DND-41 (cell line): ENCODE data around the gene DNAH1.

Experiments
- ATAC-seq: fragments of 200-7000 bp; cut with Tn5 transposase; 3 replicates; pipeline ENCODE4 v1.9.1; 2021; ENCODE audit warnings: low read depth; ENCODE audit not compliant: insufficient read depth
- DNase-seq: peaks from one replicate; pipeline ENCODE4 v3.0.0-alpha.2; 2020
- H2AFZ ChIP-seq: 2 replicates; pipeline ENCODE4 v1.6.0; 2012; ENCODE audit warnings: low read depth, low read length
- H3K27ac ChIP-seq: 2 replicates; pipeline ENCODE4 v1.5.1; 2012; ENCODE audit warnings: low read length, inconsistent platforms
- H3K27me3 ChIP-seq: fragments of 200-600 bp; sonication (generic); 2 replicates; pipeline ENCODE4 v1.6.0; 2012; ENCODE audit warnings: low read length, mild to moderate bottlenecking, inconsistent platforms; ENCODE audit not compliant: insufficient read depth, poor library complexity
- H3K36me3 ChIP-seq: 2 replicates; pipeline ENCODE4 v1.5.1; 2012; ENCODE audit warnings: low read length, inconsistent platforms; ENCODE audit not compliant: insufficient read depth
- H3K4me1 ChIP-seq: 2 replicates; pipeline ENCODE4 v1.5.1; 2012; ENCODE audit warnings: mild to moderate bottlenecking, low read length; ENCODE audit not compliant: insufficient read depth
- H3K4me2 ChIP-seq: 2 replicates; pipeline ENCODE4 v1.6.0; 2012; ENCODE audit warnings: mild to moderate bottlenecking, moderate library complexity, low read length, inconsistent platforms; ENCODE audit not compliant: insufficient read depth
- H3K4me3 ChIP-seq, 2 experiments: fragments of 200-600 bp in 1 of 2; shearing (Covaris generic) in 1 of 2; 2 replicates each; pipeline ENCODE4 v1.5.1; 2012 to 2016; ENCODE audit warnings: inconsistent platforms in 2 of 2, low read length in 2 of 2, mild to moderate bottlenecking in 2 of 2, low read depth in 1 of 2, moderate library complexity in 1 of 2
- H3K79me2 ChIP-seq: 2 replicates; pipeline ENCODE4 v1.6.0; 2012; ENCODE audit warnings: low read length, inconsistent platforms; ENCODE audit not compliant: insufficient read depth
- H3K9ac ChIP-seq: 2 replicates; pipeline ENCODE4 v1.6.0; 2012; ENCODE audit warnings: low read depth, mild to moderate bottlenecking, inconsistent platforms, low read length, moderate library complexity
- H3K9me3 ChIP-seq: 2 replicates; pipeline ENCODE4 v1.5.1; 2012; ENCODE audit warnings: low read length, moderate library complexity, mild to moderate bottlenecking, inconsistent platforms; ENCODE audit not compliant: insufficient read depth, severe bottlenecking
- H4K20me1 ChIP-seq: 2 replicates; pipeline ENCODE4 v1.6.0; 2012; ENCODE audit warnings: low read length; ENCODE audit not compliant: insufficient read depth
- CTCF ChIP-seq: IDR thresholded peaks from 2 replicates; pipeline ENCODE4 v1.5.1; 2012; ENCODE audit warnings: borderline replicate concordance, low read length, moderate library complexity, mild to moderate bottlenecking; ENCODE audit not compliant: poor library complexity, severe bottlenecking; ENCODE audit errors: extremely low read depth
- EZH2 ChIP-seq: IDR thresholded peaks from 3 replicates; pipeline ENCODE4 v1.6.1; 2012; ENCODE audit warnings: borderline replicate concordance, low read depth, mild to moderate bottlenecking, moderate library complexity, low read length, inconsistent platforms; ENCODE audit not compliant: severe bottlenecking

DNAH1 gene

GRCh38 chr3:52353291-52353855, 37.3 kb downstream of the DNAH1 start:
- Histone ChIP-seq H3K9me3 (no peaks in the 10 kb centered on the region), H3K27ac (no peak overlapping the region), H3K27me3 (no peaks in the 10 kb centered on the region), H3K36me3 (no peaks in the 10 kb centered on the region; the same call in none of the 2 replicates), H4K20me1 (no peaks in the 10 kb centered on the region; the same call in 1 of the 2 replicates), H3K9ac (no peak overlapping the region), H3K79me2 (no peaks in the 10 kb centered on the region), H3K4me3 (no peak overlapping the region), H2AFZ (no peak overlapping the region), H3K4me2 (no peak overlapping the region), H3K4me1 (no peaks in the 10 kb centered on the region)
- ATAC-seq (no peak), DNase-seq (no peak)
- TF ChIP-seq CTCF (no peak), EZH2 (no peak)

- no peaks in the 10 kb centered on the region; the same call in none of the 2 replicates for H3K36me3 ChIP-seq
- no peaks in the 10 kb centered on the region for H3K9me3 ChIP-seq
- H3K4me2 ChIP-seq, result no peak overlapping the region
- no peak overlapping the region for H3K9ac ChIP-seq
- no peak for DNase-seq
- H3K27me3 ChIP-seq, result no peaks in the 10 kb centered on the region
- H4K20me1 ChIP-seq, result no peaks in the 10 kb centered on the region
- no peak for ATAC-seq
- no peak overlapping the region for H2AFZ ChIP-seq
- no peak overlapping the region for H3K4me3 ChIP-seq
- TF ChIP-seq EZH2, result no peak
- H3K79me2 ChIP-seq, result no peaks in the 10 kb centered on the region
- H3K27ac ChIP-seq, result no peak overlapping the region
- no peaks in the 10 kb centered on the region for H3K4me1 ChIP-seq
Observed at GRCh38 chr3:52354676-52355075, 38.6 kb downstream of the DNAH1 start.

- no peak for ATAC-seq
- Histone ChIP-seq H3K27ac (no peak overlapping the region), H3K9me3 (no peaks in the 10 kb centered on the region), H3K9ac (no peak overlapping the region), H3K79me2 (no peaks in the 10 kb centered on the region), H3K4me3 (no peak overlapping the region), H3K27me3 (no peaks in the 10 kb centered on the region), H2AFZ (no peak overlapping the region), H3K4me2 (no peak overlapping the region), H4K20me1 (no peaks in the 10 kb centered on the region), H3K36me3 (no peaks in the 10 kb centered on the region; the same call in none of the 2 replicates), H3K4me1 (no peaks in the 10 kb centered on the region)
- no peak for DNase-seq
- TF ChIP-seq EZH2 (no peak), CTCF (no peak)
Observed at GRCh38 chr3:52355526-52355925, 39.4 kb downstream of the DNAH1 start.

- ATAC-seq, result no peak
- no peak for TF ChIP-seq EZH2
- no peak for TF ChIP-seq CTCF
- no peak overlapping the region for H3K9ac ChIP-seq
- DNase-seq, result no peak
- no peaks in the 10 kb centered on the region for H3K27me3 ChIP-seq
- H3K4me3 ChIP-seq, result no peak overlapping the region
- no peaks in the 10 kb centered on the region for H3K79me2 ChIP-seq
- H3K27ac ChIP-seq, result no peak overlapping the region
- 0 out of 2 replicates have a peak, but pooled peaks cover 5% of the 10 kb centered on the region for H4K20me1 ChIP-seq
- H3K4me2 ChIP-seq, result no peak overlapping the region
- no peaks in the 10 kb centered on the region; the same call in none of the 2 replicates for H3K36me3 ChIP-seq
- H3K9me3 ChIP-seq, result no peaks in the 10 kb centered on the region
- H3K4me1 ChIP-seq, result no peaks in the 10 kb centered on the region
- H2AFZ ChIP-seq, result no peak overlapping the region
Observed at GRCh38 chr3:52356126-52356525, 40.0 kb downstream of the DNAH1 start.
